HG02884 (cell line): Measurements from ENCODE around the gene PDE1A.
"Not testable (repeated sequence)": the region's sequence is repeated elsewhere in the genome, so short reads cannot be mapped to it uniquely, and the experiment has no call there.

Experiments used
- ATAC-seq: cut with Tn5 transposase; IDR thresholded peaks from one replicate; pipeline ENCODE4 v1.9.1; 2021; ENCODE audit warnings: mild to moderate bottlenecking, moderate library complexity; ENCODE audit not compliant: unreplicated experiment

The PDE1A gene

DNA sequence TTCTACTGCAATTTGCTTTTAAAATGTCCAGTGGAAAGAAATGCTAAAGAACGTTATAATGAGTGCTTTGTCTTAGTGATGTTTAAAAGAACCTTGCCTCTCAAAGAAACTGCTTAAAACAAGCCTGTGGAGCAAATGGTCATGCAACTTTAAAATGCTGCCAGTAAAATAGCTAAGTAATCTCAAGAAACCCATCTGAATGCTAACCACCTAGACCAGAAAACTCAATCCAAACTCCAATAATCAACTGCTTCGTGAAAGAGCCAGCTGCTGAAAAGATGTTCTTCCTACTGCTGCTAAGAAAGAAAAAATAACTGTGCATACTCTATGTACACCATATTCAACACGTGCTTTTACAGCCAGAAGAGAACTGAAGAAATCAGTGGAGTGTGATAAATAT, 145.6 kb downstream of the PDE1A start:
- ATAC-seq = no peak

DNA sequence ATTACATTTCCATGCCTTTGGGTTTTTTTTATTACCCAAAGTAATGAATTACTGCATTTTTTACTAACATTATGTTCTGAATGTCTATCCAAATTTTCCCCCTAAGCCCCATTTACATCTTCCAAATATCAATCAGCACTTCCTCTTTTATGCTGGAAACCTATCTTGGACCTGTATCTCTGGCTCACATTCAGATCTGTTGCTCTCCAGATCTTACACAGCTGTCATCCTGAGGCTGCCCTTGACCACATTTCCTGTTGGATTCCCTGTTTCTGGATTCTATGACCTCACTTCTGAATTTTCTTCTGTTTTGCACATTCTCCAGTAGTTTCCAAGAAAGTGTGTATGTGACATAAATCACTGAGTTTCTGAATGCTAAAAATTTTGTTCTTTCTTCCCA, 146.7 kb downstream of the PDE1A start:
- ATAC-seq = no peak

- ATAC-seq = not testable (repeated sequence)
Observed at GRCh38 chr2:182276662-182277061, 150.2 kb downstream of the PDE1A start.

DNA sequence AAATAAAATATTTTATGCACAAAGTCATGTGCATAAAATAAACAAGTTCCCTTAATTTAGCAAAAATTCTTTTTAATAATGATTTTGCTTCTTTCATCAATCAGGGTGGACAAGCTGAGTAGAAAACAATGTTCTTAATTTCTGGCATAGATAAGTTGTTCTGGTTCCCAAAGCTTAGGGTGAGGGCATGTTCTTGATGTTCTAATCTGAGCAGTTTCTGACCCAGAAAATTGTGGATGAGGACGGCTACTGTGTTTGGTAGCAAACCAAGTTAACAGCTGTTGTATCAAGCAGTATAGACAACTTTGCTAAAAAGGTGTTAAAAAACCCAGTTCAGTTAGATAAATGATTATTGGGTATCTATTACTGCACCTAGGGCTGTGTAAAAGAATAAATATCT, 158.9 kb downstream of the PDE1A start:
- no peak for ATAC-seq

DNA sequence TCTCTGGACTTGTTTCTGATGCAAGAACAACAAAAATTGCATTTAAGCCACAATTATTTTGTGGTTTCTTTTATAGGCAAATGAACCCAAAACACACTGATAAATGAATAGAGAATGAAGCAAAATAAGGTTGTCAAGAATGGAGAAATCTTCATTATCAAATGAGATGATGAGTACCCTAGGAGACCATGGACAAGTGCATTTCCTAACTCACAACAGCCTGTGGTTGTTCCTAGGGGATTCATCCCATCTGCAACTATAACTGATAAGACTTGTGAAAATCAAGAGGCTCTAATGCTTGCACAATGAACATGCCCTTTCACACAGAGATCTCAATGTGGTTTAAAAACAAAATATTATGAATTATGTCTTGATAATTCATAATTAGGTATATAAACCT, 159.9 kb downstream of the PDE1A start:
- ATAC-seq = no peak

DNA sequence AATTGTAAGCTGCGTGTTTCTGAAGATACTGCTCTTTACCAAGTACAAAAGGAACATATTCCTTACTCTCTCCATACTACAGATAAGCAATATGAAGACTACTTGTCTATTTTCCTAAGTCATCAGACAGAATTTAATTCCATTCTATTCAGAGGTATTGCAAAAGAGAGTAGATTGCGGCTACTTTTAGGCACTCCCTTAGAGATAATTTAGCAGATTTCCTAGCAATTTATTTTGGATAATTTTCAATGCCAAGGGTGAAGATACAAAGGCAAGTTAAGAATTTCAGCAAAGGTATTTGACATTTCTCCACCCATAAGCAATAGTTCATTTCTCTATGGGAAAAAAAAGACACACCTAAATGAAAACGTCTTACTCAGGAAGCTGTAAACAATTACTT, 161.1 kb downstream of the PDE1A start:
- no peak for ATAC-seq

GRCh38 chr2:182261860-182262387, 164.9 kb downstream of the PDE1A start:
- ATAC-seq = no peak

GRCh38 chr2:182259629-182260150, 167.1 kb downstream of the PDE1A start:
- no peak for ATAC-seq

DNA sequence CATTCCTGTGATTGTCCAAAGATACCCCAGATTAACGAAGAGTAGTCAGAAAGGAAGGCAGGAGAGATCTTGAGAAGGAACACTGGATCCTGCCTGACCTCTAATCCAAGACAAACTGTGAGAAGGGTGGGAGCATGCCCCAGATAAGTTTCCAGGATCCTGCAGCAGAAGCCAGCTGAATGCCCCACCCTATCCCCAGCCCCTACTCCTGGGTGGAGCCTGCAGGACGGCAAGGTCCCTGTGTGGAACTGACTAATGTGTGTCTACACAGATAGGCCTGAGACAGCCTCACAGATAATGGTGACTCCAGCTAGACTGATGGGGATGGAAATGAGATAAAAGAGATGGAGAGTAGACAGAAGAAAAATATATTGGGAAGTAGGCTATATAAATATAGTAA, 174.3 kb downstream of the PDE1A start:
- no peak for ATAC-seq

DNA sequence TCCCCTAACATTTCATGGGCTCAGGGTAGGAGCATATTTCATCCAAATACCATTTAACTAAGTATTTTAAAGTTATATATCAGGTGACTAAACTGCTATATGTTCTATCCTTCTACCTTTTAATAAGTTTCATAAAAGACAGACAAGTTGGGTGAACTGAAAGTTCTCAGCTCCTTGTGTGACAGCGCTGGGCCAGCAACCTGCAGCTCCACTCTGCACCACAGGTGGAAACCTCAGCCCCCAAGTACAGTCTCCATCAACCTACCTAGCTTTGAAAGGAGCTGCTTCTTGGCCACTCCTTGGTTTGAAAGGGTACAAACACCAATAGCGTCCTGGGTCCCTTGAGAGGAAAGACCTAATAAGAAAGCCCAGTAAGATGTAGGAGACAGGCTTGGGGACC, 177.9 kb downstream of the PDE1A start:
- no peak for ATAC-seq

DNA sequence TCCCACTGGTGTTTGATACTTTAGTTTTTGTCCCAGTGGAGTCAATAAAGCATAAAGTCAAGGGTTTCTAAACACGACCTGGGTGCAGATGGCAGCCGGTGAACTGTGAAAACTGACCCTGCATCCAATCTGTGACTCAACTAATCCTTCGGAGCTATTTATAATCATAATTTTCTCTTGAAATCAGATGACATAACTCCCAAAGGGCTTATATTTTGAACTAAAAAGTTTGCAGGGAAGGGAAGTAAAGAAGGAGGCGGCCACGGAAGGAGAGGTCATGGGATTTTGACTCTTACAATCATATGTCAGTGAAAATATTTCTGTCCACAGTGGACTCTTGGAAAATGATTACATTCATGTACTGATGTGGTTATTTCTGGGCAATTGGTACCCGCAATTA, 178.5 kb downstream of the PDE1A start:
- no peak for ATAC-seq

GRCh38 chr2:182247831-182248230, 179.0 kb downstream of the PDE1A start:
- ATAC-seq = no peak

GRCh38 chr2:182245963-182246362, 180.9 kb downstream of the PDE1A start:
- ATAC-seq = peak; percentile 58

DNA sequence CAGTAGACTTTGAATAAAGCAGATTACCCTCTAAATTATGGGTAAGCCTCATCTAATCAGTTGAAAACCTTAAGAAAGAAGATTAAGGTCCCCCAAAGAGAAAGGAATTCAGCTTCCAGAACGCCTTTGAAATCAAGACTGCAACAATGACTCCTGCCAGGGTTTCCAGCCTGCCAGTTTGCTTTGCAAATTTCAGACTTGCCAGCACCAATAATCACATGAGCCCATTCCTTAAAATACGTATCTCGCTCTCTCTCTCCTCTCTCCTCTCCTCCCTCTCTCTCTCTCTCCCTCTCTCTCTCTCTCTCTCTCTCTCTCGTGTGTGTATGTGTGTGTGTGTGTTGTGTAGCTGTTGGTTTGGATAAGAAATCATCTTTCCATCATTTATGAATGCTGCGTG, 184.2 kb downstream of the PDE1A start:
- no peak for ATAC-seq

- no peak for ATAC-seq
Observed at GRCh38 chr2:182241936-182242335, 184.9 kb downstream of the PDE1A start.

- ATAC-seq = peak; percentile 100
Observed at GRCh38 chr2:182240862-182241371, 185.9 kb downstream of the PDE1A start.

DNA sequence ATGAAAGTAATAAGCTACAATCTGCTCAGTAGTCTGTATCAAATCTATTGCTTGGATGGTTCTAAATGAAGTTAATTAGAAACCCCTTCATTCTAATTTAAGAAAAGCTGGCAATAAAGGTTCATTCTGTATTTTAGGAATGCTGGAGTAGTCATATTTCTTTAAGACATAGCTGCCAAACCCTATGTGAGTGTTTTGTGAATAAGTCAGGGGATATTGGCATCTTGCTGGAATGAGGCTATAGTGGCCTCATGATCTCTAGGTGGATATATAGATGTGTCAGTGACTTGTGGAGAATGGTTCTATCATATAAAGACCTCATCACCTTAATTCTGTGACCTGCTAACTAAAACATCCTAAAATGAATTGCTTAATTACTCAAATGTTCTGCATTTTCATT, 196.3 kb downstream of the PDE1A start:
- no peak for ATAC-seq

DNA sequence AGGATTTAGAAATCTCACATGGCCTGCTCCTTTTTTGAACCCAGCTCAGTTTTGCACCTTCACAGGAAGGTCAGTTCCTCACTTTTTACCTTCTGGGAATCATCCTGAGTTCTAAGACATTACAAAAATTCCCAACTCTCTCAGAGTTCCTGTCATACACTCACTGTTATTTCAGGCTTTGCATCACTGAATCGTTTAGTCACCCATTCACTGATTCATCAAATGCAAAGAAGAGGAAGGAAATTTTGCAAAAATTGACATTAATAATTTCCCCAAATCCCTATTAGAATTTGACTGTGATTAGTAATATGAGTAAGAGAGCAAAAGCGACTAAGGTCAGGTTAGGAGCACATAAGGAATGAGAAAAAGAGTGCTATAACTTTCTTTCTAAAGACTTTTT, 197.5 kb downstream of the PDE1A start:
- no peak for ATAC-seq

GRCh38 chr2:182228741-182229140, 198.1 kb downstream of the PDE1A start:
- ATAC-seq = no peak

DNA sequence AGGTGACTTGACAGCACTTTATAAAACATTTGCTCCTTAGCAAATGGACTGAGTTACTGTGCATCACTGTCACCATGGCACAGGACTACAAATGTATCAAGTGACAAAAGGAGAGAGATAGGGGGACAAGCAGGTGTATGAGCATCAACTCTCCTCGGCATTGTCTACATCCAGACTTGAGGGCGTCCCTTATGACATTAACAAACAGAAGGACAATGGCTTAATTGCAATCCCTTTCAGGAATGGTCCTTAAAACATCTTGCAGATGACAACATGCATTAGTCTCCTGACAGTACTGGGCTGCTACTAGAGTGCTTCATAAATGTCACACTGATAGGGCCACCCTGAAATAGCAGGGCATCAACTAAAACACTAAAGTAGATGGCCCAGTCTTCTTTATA, 198.8 kb downstream of the PDE1A start:
- no peak for ATAC-seq

DNA sequence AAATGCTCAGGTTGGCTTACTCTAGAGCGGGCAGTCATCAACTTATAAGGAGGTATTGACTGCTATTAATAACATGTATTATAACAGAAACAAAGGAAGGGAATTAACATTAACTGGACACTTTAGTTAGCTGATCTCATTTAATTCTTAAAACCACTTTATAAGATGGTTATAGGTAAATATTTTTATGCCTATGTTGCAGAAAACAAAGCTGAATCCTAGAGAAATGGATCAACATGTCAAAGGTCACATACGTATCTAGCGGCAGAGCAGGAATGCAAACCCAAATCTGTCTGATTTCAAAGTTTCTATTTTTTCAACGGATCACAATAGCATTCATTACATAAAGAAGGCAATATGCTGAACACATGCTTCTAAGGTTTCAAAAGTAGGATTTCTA, 200.0 kb downstream of the PDE1A start:
- ATAC-seq = no peak

DNA sequence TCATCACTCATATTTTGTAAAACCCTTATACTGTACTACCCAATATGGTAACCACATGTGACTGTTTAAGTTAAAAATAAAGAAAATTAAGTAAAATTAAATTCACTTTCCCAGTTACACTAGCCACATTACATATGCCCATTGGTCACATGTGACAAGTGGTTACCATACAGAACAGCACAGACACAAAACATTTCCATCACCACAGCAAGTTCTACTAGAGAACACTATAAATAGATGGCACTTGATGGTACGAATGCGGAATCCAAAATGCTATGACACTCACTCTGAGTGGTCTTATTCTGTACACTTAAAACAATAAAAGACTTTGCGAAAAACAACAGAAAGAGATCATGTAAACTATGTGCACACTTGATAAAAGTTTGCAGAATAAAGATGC, 202.2 kb downstream of the PDE1A start:
- ATAC-seq = no peak

- ATAC-seq = no peak
Observed at GRCh38 chr2:182220998-182221397, 205.8 kb downstream of the PDE1A start.
